ENCODE measurements around the gene SWI5. TPM values are rescaled to one million over a fixed set of nuclear protein-coding genes. Genes with fewer than 3 reads are reported as not detected.
A peak's percentile ranks its signal among the peaks of the same experiment; 100 is the strongest.

SWI5 gene
- total and polyA plus RNA-seq, 3 experiments from 2014 or later: 18.1 to 27.8 (median 20.9) TPM

- Histone ChIP-seq H3K4me3 (ENCODE audit: low read length) (no peak overlapping the region), H3K36me3 (ENCODE audit: insufficient read depth, low read length) (no peaks in the 10 kb centered on the region), H3K27ac (ENCODE audit: low read depth, low read length) (no peak overlapping the region), H3K27me3 (ENCODE audit: insufficient read depth, low read length, poor library complexity, severe bottlenecking) (no peaks in the 10 kb centered on the region), H3K4me1 (ENCODE audit: insufficient read depth, low read length) (peaks cover 19% of the 10 kb centered on the region), H3K9me3 (ENCODE audit: low read length) (no peaks in the 10 kb centered on the region)
- Mint-ChIP-seq H3K36me3 (peaks cover 1 to 22% (median 3%) of the 10 kb centered on the region in 3 donors), H3K27ac (no peak overlapping the region), H3K9me3 (no peaks in the 10 kb centered on the region), H3K4me1 (peaks cover 13 to 20% (median 17%) of the 10 kb centered on the region in 3 donors), H3K27me3 (peaks cover 0 to 1% of the 10 kb centered on the region in 2 donors), H3K4me3 (no peak overlapping the region)
- ChIA-PET POLR2A (no interaction called here), CTCF (interaction anchor here (1.4 kb wide), 1 partner anchor 15 kb away, joined by 3 read pairs; no protein-coding TSS in a partner anchor)
- DNase-seq: no peak
These were observed 22.1 kb upstream of the SWI5 start for GRCh38 chr9:128253991-128254346.

DNA sequence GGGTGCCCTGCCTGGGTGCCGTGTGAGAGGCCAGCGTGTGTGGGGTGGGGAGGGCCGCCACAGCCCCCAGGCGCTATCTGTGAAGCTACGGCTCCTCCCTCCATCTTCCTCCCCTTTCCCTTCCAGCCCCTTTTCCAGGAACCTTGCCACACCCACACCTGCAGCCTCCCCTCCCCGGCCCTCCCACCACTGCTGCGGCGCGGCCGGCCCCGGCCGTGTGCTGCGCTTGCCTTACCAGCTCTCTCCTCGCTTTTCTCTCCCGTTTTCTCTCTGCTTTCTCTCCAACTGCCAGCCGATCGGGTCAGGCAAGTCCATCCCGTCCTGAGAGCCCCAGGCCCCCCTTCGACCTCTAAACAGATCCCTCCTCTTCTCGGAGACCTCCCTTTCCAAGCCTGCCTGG lies 21.7 kb upstream of the SWI5 start:
- Mint-ChIP-seq H3K36me3 (peaks cover 2 to 25% (median 3%) of the 10 kb centered on the region in 3 donors), H3K27me3 (peaks cover 0 to 1% of the 10 kb centered on the region in 2 donors), H3K27ac (no peak overlapping the region), H3K4me1 (peaks cover 13 to 20% (median 17%) of the 10 kb centered on the region in 3 donors), H3K9me3 (no peaks in the 10 kb centered on the region), H3K4me3 (peak overlapping the region in 1 of 7 donors; percentile 42)
- peaks cover 19% of the 10 kb centered on the region for H3K4me1 ChIP-seq (ENCODE audit: insufficient read depth, low read length)
- ChIA-PET POLR2A (no interaction called here), CTCF (interaction anchor here (1.4 kb wide), 1 partner anchor 15 kb away, joined by 3 read pairs; no protein-coding TSS in a partner anchor)
- H3K9me3 ChIP-seq (ENCODE audit: low read length): no peaks in the 10 kb centered on the region
- H3K27ac ChIP-seq (ENCODE audit: low read depth, low read length): no peak overlapping the region
- H3K4me3 ChIP-seq (ENCODE audit: low read length): no peak overlapping the region
- peaks cover 3% of the 10 kb centered on the region for H3K36me3 ChIP-seq (ENCODE audit: insufficient read depth, low read length)
- no peak for DNase-seq
- H3K27me3 ChIP-seq (ENCODE audit: insufficient read depth, low read length, poor library complexity, severe bottlenecking): no peaks in the 10 kb centered on the region

DNA sequence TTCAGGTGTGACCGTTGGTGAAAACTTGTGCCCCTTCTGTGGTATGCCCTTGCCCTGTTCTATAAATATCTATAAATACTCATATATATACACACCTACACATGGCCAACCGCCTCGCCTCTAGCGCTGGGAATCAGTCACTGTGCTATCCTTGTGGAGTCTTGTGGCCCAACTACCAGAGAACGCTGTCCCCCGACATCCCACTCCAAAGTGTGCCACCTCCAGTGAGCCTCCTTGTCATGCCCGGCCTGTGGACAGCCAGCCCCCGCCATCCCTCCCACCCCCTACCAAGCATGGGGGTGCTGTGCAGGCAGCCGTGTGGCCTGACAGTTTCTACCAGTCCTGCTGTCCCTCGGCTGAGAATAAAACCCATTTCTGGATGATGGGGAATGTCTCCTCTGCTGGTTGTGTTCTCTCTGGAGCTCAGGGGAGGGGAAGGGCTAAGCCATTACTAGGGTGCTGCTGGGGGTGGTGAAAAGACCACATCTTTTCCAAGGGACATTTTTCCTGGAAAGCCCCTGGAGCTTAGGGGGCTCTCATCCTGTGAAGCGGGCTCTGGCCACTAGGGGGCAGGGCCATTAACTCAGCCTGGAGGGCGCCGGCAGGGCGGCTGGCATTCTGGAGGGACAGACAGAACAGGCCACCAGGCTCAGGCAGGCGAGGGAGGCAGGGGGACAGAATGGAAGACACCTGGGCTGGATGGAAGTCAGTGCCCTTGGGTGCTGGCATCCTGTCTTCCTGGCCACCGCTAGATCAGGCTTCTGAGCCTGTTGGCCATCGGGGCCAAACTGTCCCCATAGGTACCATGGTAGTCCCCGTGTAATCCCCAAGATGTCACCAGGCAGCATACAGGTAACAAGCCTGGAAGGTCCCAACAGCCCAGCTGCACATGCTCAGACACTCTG lies 21.0 kb upstream of the SWI5 start:
- H3K36me3 Mint-ChIP-seq: peaks cover 3 to 31% (median 4%) of the 10 kb centered on the region in 3 donors
- Histone ChIP-seq H3K4me3 (ENCODE audit: low read length) (no peak overlapping the region), H3K9me3 (ENCODE audit: low read length) (no peaks in the 10 kb centered on the region), H3K27ac (ENCODE audit: low read depth, low read length) (no peak overlapping the region), H3K36me3 (ENCODE audit: insufficient read depth, low read length) (peaks cover 5% of the 10 kb centered on the region), H3K4me1 (ENCODE audit: insufficient read depth, low read length) (peaks cover 14% of the 10 kb centered on the region), H3K27me3 (ENCODE audit: insufficient read depth, low read length, poor library complexity, severe bottlenecking) (no peaks in the 10 kb centered on the region)
- H3K27me3 Mint-ChIP-seq: peaks cover 0 to 1% of the 10 kb centered on the region in 2 donors
- CTCF ChIA-PET: interaction anchor here (0.9 to 1.4 kb wide), 6 partner anchors 9 to 96 kb away, joined by 3 to 5 read pairs (median 3); no protein-coding TSS in a partner anchor
- peak overlapping the region in 1 of 7 donors; percentile 42 for H3K4me3 Mint-ChIP-seq
- POLR2A ChIA-PET: no interaction called here
- H3K9me3 Mint-ChIP-seq: no peaks in the 10 kb centered on the region
- H3K27ac Mint-ChIP-seq: peak overlapping the region in 1 of 8 donors; percentile 14
- peak; percentile 32 to 70 (median 45) for DNase-seq
- peaks cover 7 to 13% (median 10%) of the 10 kb centered on the region in 3 donors for H3K4me1 Mint-ChIP-seq

DNA sequence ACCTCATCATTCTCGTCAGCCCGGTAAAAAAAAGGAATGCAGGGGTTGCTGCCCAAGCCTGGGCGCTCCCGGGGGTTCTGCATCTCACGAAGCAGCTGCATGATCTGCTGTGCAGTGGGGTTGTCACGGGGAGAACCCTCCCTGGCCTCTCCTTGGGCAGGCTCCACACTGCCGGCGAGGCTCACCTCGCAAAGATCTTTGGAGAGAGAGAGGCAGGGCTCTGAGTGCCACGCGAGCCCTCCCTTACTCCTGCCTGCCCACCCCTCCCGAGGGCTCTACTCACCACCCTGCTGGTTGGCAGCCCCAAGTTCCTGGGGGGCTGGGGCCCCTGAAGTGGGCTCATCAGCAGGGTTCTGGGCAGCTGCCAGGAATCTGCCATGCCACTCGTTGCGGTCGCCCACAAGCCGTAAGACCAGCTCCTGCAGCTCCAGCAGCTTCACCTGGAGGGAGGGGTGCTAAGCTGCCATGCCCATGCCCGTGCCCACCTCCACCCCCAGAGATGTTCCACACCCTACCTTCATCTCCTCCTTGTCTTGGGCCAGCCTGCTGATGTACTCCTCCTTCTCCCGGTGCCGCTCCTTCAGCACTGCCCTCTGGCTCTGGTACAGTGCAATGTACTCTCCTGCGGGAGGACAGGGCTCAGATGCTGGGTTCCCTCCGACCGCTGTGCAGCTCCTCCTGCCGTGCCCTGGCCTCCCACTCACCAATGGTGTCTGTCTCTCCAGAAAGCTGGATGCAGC lies 18.8 kb upstream of the SWI5 start:
- H3K9me3 ChIP-seq (ENCODE audit: low read length): no peaks in the 10 kb centered on the region
- CTCF ChIA-PET: no interaction called here
- no peaks in the 10 kb centered on the region for H3K4me1 ChIP-seq (ENCODE audit: insufficient read depth, low read length)
- H3K9me3 Mint-ChIP-seq: no peaks in the 10 kb centered on the region
- no peak overlapping the region for H3K4me3 ChIP-seq (ENCODE audit: low read length)
- H3K36me3 ChIP-seq (ENCODE audit: insufficient read depth, low read length): peaks cover 18% of the 10 kb centered on the region
- DNase-seq: no peak
- H3K27me3 ChIP-seq (ENCODE audit: insufficient read depth, low read length, poor library complexity, severe bottlenecking): no peaks in the 10 kb centered on the region
- POLR2A ChIA-PET: interaction anchor here (0.6 kb wide), 1 partner anchor 528 kb away, joined by 3 read pairs; no protein-coding TSS in a partner anchor
- H3K27me3 Mint-ChIP-seq: peaks cover 0 to 1% of the 10 kb centered on the region in 2 donors
- no peak overlapping the region for H3K27ac Mint-ChIP-seq
- H3K4me3 Mint-ChIP-seq: peak overlapping the region in 1 of 7 donors; percentile 77
- no peaks in the 10 kb centered on the region for H3K4me1 Mint-ChIP-seq
- H3K27ac ChIP-seq (ENCODE audit: low read depth, low read length): no peak overlapping the region
- peaks cover 15 to 50% (median 15%) of the 10 kb centered on the region in 3 donors for H3K36me3 Mint-ChIP-seq

DNA sequence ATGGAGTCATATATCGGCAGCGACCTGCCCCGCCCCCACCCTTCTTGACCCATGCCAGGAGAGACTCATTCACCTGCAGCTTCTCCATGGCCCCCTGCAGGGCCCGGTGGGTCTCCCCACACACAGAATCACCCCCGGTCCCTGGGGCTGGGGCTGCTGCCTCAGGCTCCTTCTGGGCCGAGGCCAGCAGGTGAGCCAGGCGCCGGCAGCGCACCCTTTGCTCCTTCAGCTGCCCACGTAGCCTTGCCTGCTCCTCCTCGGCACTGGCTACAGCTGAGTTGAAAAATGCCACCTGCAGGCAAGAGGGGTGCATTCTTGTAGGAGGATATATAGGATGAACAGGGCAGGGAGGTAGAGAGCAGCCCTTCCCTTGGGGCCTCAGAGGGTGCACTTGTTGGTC lies 18.2 kb upstream of the SWI5 start:
- Histone ChIP-seq H3K27ac (ENCODE audit: low read depth, low read length) (no peak overlapping the region), H3K27me3 (ENCODE audit: insufficient read depth, low read length, poor library complexity, severe bottlenecking) (no peaks in the 10 kb centered on the region), H3K36me3 (ENCODE audit: insufficient read depth, low read length) (peaks cover 18% of the 10 kb centered on the region), H3K9me3 (ENCODE audit: low read length) (no peaks in the 10 kb centered on the region), H3K4me1 (ENCODE audit: insufficient read depth, low read length) (no peaks in the 10 kb centered on the region), H3K4me3 (ENCODE audit: low read length) (no peak overlapping the region)
- POLR2A ChIA-PET: interaction anchor here (0.6 kb wide), 1 partner anchor 528 kb away, joined by 3 read pairs; no protein-coding TSS in a partner anchor
- Mint-ChIP-seq H3K9me3 (no peaks in the 10 kb centered on the region), H3K27me3 (peaks cover 0 to 1% of the 10 kb centered on the region in 2 donors), H3K36me3 (peaks cover 20 to 57% (median 22%) of the 10 kb centered on the region in 3 donors), H3K4me1 (no peaks in the 10 kb centered on the region), H3K27ac (no peak overlapping the region), H3K4me3 (peak overlapping the region in 1 of 7 donors; percentile 77)
- CTCF ChIA-PET: no interaction called here
- DNase-seq: no peak

- H3K27ac Mint-ChIP-seq: no peak overlapping the region
- Histone ChIP-seq H3K4me1 (ENCODE audit: insufficient read depth, low read length) (no peaks in the 10 kb centered on the region), H3K27me3 (ENCODE audit: insufficient read depth, low read length, poor library complexity, severe bottlenecking) (no peaks in the 10 kb centered on the region), H3K4me3 (ENCODE audit: low read length) (no peak overlapping the region), H3K36me3 (ENCODE audit: insufficient read depth, low read length) (peaks cover 18% of the 10 kb centered on the region), H3K27ac (ENCODE audit: low read depth, low read length) (no peak overlapping the region), H3K9me3 (ENCODE audit: low read length) (no peaks in the 10 kb centered on the region)
- no peaks in the 10 kb centered on the region for H3K9me3 Mint-ChIP-seq
- no peaks in the 10 kb centered on the region for H3K4me1 Mint-ChIP-seq
- ChIA-PET CTCF (no interaction called here), POLR2A (no interaction called here)
- peaks cover 22 to 60% (median 23%) of the 10 kb centered on the region in 3 donors for H3K36me3 Mint-ChIP-seq
- no peaks in the 10 kb centered on the region for H3K27me3 Mint-ChIP-seq
- DNase-seq: no peak
- H3K4me3 Mint-ChIP-seq: no peak overlapping the region
These were observed 17.8 kb upstream of the SWI5 start for GRCh38 chr9:128258326-128258725.

GRCh38 chr9:128259156-128259555 lies 16.9 kb upstream of the SWI5 start:
- H3K4me1 ChIP-seq (ENCODE audit: insufficient read depth, low read length): no peaks in the 10 kb centered on the region
- ChIA-PET CTCF (no interaction called here), POLR2A (no interaction called here)
- Mint-ChIP-seq H3K4me3 (no peak overlapping the region), H3K36me3 (peaks cover 22 to 60% (median 23%) of the 10 kb centered on the region in 3 donors), H3K27me3 (no peaks in the 10 kb centered on the region), H3K27ac (no peak overlapping the region), H3K9me3 (no peaks in the 10 kb centered on the region), H3K4me1 (no peaks in the 10 kb centered on the region)
- no peak overlapping the region for H3K27ac ChIP-seq (ENCODE audit: low read depth, low read length)
- no peak for DNase-seq
- H3K27me3 ChIP-seq (ENCODE audit: insufficient read depth, low read length, poor library complexity, severe bottlenecking): no peaks in the 10 kb centered on the region
- H3K36me3 ChIP-seq (ENCODE audit: insufficient read depth, low read length): peaks cover 18% of the 10 kb centered on the region
- H3K4me3 ChIP-seq (ENCODE audit: low read length): no peak overlapping the region
- no peaks in the 10 kb centered on the region for H3K9me3 ChIP-seq (ENCODE audit: low read length)

- no peak overlapping the region for H3K27ac ChIP-seq (ENCODE audit: low read depth, low read length)
- no peak overlapping the region for H3K27ac Mint-ChIP-seq
- no peak overlapping the region for H3K4me3 Mint-ChIP-seq
- no peaks in the 10 kb centered on the region for H3K9me3 Mint-ChIP-seq
- no peaks in the 10 kb centered on the region for H3K27me3 Mint-ChIP-seq
- no peaks in the 10 kb centered on the region for H3K27me3 ChIP-seq (ENCODE audit: insufficient read depth, low read length, poor library complexity, severe bottlenecking)
- DNase-seq: no peak
- POLR2A ChIA-PET: no interaction called here
- no peaks in the 10 kb centered on the region for H3K9me3 ChIP-seq (ENCODE audit: low read length)
- CTCF ChIA-PET: no interaction called here
- peaks cover 23 to 69% (median 27%) of the 10 kb centered on the region in 3 donors for H3K36me3 Mint-ChIP-seq
- no peak overlapping the region for H3K4me3 ChIP-seq (ENCODE audit: low read length)
- H3K36me3 ChIP-seq (ENCODE audit: insufficient read depth, low read length): peaks cover 18% of the 10 kb centered on the region
- H3K4me1 Mint-ChIP-seq: no peaks in the 10 kb centered on the region
- H3K4me1 ChIP-seq (ENCODE audit: insufficient read depth, low read length): no peaks in the 10 kb centered on the region
These were observed 15.7 kb upstream of the SWI5 start for GRCh38 chr9:128260340-128260739.
